ENCODE data around the gene MACROD2. TPM values are rescaled to one million over a fixed set of nuclear protein-coding genes. Genes with fewer than 3 reads are reported as not detected.

Gene MACROD2
- total RNA-seq, 1 experiment from 2014 or later: 3.7 TPM

- Histone ChIP-seq H3K4me3 (replicated peaks in 1 of 2; ENCODE audit: low read depth in 1 of 2, low read length in 2 of 2) (no peak overlapping the region), H3K79me2 (ENCODE audit: insufficient read depth, low read length) (no peaks in the 10 kb centered on the region), H3K36me3 (ENCODE audit: control insufficient read depth in 1 of 2, insufficient read depth in 2 of 2, low read length in 2 of 2) (no peaks in the 10 kb centered on the region), H2AFZ (ENCODE audit: low read depth, low read length, poor library complexity, severe bottlenecking) (no peak overlapping the region), H3K4me1 (ENCODE audit: control insufficient read depth in 1 of 2, insufficient read depth in 2 of 2, low read length in 2 of 2) (no peaks in the 10 kb centered on the region), H3K9me2 (ENCODE audit: insufficient read depth) (no peaks in the 10 kb centered on the region), H3K27ac (ENCODE audit: low read depth, low read length) (no peak overlapping the region), H3K27me3 (ENCODE audit: insufficient read depth, low read length) (no peaks in the 10 kb centered on the region), H3K9me3 (ENCODE audit: control insufficient read depth in 1 of 2, insufficient read depth in 1 of 2, low read depth in 1 of 2, low read length in 2 of 2) (no peaks in the 10 kb centered on the region; a peak in 1 of 4 replicates), H3K9ac (ENCODE audit: low read length) (no peak overlapping the region), H4K20me1 (ENCODE audit: insufficient read depth) (no peaks in the 10 kb centered on the region), H3K4me2 (ENCODE audit: low read length) (no peak overlapping the region)
- no peak for TF ChIP-seq ELF1 (IDR thresholded peaks at IDR 0.05; ENCODE audit: borderline replicate concordance, low read depth)
- intact Hi-C loops (cut with micrococcal nuclease): no loop called here
- POLR2A ChIA-PET: no interaction called here
- DNase-seq (ENCODE audit: low read depth, low spot score) (no peak), ATAC-seq (no peak)
- CTCF ChIA-PET: no interaction called here
- RAD21 ChIA-PET (ENCODE audit: low non-redundant PET in 1 of 2, low total read pairs in 2 of 2, uncharacterized antibody in 2 of 2, unreplicated experiment in 2 of 2): no interaction called here
- no TSS peak for BruUV-seq (replicated peaks)
Measured at GRCh38 chr20:15227102-15227501, 1231.8 kb downstream of the MACROD2 start.

GRCh38 chr20:15232243-15232642 lies 1236.9 kb downstream of the MACROD2 start:
- ChIA-PET CTCF (no interaction called here), RAD21 (ENCODE audit: low non-redundant PET in 1 of 2, low total read pairs in 2 of 2, uncharacterized antibody in 2 of 2, unreplicated experiment in 2 of 2) (no interaction called here), POLR2A (no interaction called here)
- Histone ChIP-seq H3K27ac (ENCODE audit: low read depth, low read length) (no peak overlapping the region), H3K4me2 (ENCODE audit: low read length) (no peak overlapping the region), H3K36me3 (ENCODE audit: control insufficient read depth in 1 of 2, insufficient read depth in 2 of 2, low read length in 2 of 2) (no peaks in the 10 kb centered on the region), H3K9ac (ENCODE audit: low read length) (no peak overlapping the region), H3K4me1 (ENCODE audit: control insufficient read depth in 1 of 2, insufficient read depth in 2 of 2, low read length in 2 of 2) (no peaks in the 10 kb centered on the region), H3K9me2 (ENCODE audit: insufficient read depth) (no peaks in the 10 kb centered on the region), H3K4me3 (replicated peaks in 1 of 2; ENCODE audit: low read depth in 1 of 2, low read length in 2 of 2) (no peak overlapping the region), H3K79me2 (ENCODE audit: insufficient read depth, low read length) (no peaks in the 10 kb centered on the region), H3K9me3 (ENCODE audit: control insufficient read depth in 1 of 2, insufficient read depth in 1 of 2, low read depth in 1 of 2, low read length in 2 of 2) (no peaks in the 10 kb centered on the region; a peak in 1 of 4 replicates), H3K27me3 (ENCODE audit: insufficient read depth, low read length) (no peaks in the 10 kb centered on the region), H2AFZ (ENCODE audit: low read depth, low read length, poor library complexity, severe bottlenecking) (no peak overlapping the region), H4K20me1 (ENCODE audit: insufficient read depth) (no peaks in the 10 kb centered on the region)
- intact Hi-C loops (cut with micrococcal nuclease): no loop called here
- no peak for TF ChIP-seq SIN3A (IDR thresholded peaks at IDR 0.05; ENCODE audit: low read depth)
- no peak for TF ChIP-seq CTCF (IDR thresholded peaks at IDR 0.05 in 2 of 3, conservative IDR thresholded peaks at IDR 0.05 in 1 of 3; ENCODE audit: borderline replicate concordance in 1 of 3, insufficient read depth in 1 of 3, low read depth in 2 of 3, low read length in 2 of 3)
- no peak for TF ChIP-seq POLR2A (IDR thresholded peaks at IDR 0.05; ENCODE audit: borderline replicate concordance, extremely low read depth, insufficient read depth, insufficient read length)
- TF ChIP-seq ELF1 (IDR thresholded peaks at IDR 0.05; ENCODE audit: borderline replicate concordance, low read depth): no peak
- TF ChIP-seq RAD21 (IDR thresholded peaks at IDR 0.05; ENCODE audit: low read depth): no peak
- TF ChIP-seq FOSL1 (IDR thresholded peaks at IDR 0.05; ENCODE audit: low read depth): no peak
- no peak for TF ChIP-seq ZFX (IDR thresholded peaks at IDR 0.05)
- TF ChIP-seq TCF7L2 (IDR thresholded peaks at IDR 0.05; ENCODE audit: borderline replicate concordance, extremely low read depth, insufficient read depth, insufficient read length): no peak
- TF ChIP-seq SRF (IDR thresholded peaks at IDR 0.05; ENCODE audit: low read depth): no peak
- no peak for TF ChIP-seq CEBPB (IDR thresholded peaks at IDR 0.05; ENCODE audit: low read depth)
- no peak for ATAC-seq
- no peak for DNase-seq (ENCODE audit: low read depth, low spot score)
- BruUV-seq (replicated peaks): no TSS peak

Data from HCT116 (cell line).